CMK (cell line): Measurements from ENCODE around the gene PXDN.

ENCODE experiments used
- DNase-seq: peaks from one replicate; pipeline ENCODE4 v3.0.0-alpha.2; 2010; ENCODE audit warnings: low read depth

PXDN gene

DNA sequence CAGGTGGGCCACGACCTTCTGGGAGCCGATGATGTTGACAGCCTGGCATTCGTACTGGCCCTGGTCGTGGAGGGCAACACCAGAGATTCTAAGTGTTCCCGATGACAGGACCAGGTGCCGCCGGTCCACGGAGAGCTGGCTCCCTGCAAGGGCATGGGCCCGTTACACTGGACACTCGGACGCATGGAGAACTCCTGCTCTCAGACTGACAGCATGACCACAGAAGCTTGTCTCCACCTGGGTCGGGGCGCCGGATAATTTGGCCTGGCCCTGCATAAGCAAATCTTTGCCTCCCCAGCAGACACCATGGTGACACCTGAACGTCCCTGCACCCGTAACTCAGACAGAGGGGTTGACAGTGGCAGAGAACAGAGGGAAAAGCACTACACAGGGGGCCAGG is 80.7 kb downstream of the PXDN start:
- no peak for DNase-seq

GRCh38 chr2:1662606-1663180 is 81.6 kb downstream of the PXDN start:
- no peak for DNase-seq

DNA sequence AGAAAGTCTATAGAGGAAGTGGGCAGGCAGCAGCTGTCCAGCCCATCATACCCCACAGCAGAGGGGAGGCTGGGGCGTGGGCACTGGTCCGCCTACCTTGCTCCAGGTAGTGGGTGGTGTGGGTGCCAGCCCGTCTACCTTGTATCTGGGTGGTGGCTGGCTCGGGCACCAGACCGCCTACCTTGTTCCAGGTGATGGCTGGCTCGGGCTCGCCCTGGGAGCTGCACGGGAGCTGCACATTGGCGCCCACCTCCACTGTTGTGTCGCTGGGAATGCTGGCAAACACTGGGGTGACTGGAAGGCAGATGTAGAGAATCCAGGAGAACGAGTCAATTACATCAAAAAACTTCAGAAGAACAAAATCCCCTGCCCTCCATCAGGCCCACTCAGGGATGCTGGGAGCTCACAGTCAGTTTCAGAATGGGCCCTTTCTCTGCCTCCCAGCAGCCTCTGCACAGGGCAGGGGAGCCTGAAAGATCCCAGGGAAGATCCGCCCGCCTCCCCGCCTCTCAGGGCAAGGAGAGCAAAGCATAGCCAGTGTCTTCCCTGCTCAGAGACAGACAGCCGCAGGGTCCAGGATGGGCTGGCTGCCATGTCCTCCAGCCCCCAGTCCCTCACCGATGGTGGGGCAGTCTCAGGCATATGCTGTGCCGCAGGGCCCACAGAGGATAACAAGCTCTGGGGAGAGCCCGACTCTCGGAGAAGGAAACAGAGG is 82.3 kb downstream of the PXDN start:
- no peak for DNase-seq

GRCh38 chr2:1660656-1661640 is 83.4 kb downstream of the PXDN start:
- no peak for DNase-seq

- DNase-seq, result no peak
Measured at GRCh38 chr2:1659951-1660565, 84.3 kb downstream of the PXDN start.

DNA sequence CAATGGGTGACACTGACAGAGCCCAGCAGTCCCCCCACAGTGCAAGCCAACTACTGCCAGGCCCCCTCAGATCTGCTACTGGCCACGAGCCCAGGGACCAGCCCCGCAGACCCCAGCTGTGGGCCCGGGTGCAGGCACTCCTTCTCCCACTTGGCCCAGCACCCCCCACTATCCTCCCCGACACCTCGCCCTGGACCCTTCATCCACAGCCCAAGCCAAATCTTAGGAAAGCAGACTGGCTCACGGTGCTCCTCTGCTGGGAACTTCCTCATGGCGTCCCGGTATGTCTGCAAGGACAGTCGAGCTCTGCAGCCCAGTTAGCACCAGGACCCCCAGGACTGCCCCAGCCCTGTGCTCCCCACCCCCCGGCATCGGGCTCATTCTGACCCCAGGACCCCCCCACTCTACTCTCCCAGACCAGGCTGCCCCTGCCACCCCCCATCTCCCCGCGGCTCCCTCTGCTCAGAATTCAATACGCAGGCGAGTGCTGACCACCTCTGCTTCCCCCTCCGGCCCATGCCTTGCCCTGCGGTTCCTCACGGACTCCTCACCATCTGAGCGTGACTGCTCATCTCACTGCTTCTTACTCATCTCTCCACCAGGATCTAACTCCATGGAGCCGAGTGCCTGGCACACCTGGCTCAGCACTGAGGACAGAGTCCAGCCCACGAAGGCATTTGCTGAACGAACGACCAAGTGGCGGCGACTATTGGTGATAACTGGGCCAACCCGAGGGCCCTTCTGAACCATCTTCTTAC is 85.7 kb downstream of the PXDN start:
- no peak for DNase-seq

GRCh38 chr2:1656961-1657841 is 87.1 kb downstream of the PXDN start:
- no peak for DNase-seq

- no peak for DNase-seq
Measured at GRCh38 chr2:1656326-1656960, 87.9 kb downstream of the PXDN start.

DNA sequence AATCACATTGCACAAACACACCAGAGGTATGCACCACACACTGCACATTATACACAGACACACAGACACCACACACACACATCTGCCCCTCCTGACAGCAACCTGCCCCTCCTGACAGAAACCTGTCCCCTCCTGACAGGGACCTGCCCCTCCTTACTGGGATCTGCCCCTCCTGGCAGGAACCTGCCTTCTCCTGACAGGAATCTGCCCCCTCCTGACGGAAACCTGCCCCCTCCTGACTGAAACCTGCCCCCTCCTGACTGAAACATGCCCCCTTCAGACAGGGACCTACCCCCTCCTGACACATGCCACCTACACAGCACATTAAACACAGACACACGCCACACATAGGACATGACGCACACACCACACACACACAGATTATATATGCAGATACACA is 88.9 kb downstream of the PXDN start:
- no peak for DNase-seq

DNA sequence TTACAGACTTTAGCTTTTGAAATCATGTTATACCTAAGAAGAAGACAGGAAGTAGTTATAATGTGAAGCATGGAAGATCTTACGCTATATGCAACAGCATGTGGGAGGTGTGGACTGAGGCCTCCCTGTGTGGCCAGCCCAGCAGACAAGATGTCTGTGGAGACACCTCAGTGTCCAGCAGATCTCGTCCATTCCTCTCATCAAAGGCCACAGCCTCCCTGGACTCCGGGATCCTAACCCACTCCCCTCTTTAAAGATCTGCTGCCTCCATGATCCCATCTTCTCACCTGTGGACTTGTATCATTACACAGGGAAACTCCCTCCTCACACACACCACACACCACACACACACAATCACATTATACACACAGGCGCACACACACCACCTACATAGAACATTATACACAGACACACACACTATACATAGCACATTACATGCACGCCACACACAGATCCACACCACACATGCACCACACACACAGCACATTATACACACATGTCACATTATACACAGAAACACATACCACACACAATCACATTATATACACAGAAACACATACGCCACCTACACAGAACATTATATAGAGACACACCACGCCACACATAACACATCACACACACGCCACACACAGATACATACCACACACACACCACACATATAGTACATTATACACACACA is 89.5 kb downstream of the PXDN start:
- no peak for DNase-seq

GRCh38 chr2:1653956-1654695 is 90.2 kb downstream of the PXDN start:
- no peak for DNase-seq

- no peak for DNase-seq
Measured at GRCh38 chr2:1652034-1652790, 92.1 kb downstream of the PXDN start.

DNA sequence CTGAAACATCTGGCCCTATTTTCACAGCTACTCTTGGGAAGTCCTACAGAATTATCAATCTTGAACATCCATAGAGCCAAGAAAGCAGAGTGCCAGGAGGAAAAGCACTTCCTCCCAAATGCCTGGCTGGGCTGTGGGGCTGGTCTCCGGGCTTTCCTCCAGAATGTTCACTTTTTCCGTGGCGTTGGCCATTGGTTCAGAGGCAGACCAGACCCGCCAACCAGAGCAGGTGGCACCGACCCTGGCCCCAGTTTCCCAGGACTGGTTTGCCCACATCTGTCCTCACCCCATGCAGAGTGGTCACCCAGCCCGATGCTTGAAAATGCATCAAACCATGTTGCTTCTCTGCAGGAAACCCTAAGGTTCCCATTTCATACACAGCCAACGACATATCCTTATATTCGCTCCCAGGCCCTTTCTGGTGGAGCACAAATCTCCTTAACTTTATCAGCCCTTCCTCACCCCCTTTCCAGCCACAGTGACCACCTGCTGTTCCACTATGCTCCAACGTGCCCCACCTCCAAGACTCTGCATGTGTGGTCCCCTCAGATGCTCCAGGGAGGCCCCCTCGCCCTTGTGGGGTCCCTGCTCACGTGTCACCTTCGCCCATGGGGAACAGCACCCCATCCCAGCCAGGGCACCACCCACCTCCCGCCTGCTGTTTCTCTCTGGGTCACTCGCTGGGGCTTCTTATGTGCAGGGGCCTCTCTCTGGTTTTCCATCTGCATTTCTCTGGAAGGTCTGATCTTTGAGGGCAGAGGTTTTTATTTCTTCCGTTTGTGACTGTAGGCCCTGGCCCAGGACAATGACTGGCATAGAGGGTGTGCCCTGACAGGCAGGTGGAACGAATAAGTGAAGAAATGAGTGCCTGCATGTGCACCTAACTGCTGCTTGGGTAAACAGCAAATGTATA is 92.9 kb downstream of the PXDN start:
- DNase-seq, result no peak

- DNase-seq, result no peak
Measured at GRCh38 chr2:1650085-1650872, 94.0 kb downstream of the PXDN start.

DNA sequence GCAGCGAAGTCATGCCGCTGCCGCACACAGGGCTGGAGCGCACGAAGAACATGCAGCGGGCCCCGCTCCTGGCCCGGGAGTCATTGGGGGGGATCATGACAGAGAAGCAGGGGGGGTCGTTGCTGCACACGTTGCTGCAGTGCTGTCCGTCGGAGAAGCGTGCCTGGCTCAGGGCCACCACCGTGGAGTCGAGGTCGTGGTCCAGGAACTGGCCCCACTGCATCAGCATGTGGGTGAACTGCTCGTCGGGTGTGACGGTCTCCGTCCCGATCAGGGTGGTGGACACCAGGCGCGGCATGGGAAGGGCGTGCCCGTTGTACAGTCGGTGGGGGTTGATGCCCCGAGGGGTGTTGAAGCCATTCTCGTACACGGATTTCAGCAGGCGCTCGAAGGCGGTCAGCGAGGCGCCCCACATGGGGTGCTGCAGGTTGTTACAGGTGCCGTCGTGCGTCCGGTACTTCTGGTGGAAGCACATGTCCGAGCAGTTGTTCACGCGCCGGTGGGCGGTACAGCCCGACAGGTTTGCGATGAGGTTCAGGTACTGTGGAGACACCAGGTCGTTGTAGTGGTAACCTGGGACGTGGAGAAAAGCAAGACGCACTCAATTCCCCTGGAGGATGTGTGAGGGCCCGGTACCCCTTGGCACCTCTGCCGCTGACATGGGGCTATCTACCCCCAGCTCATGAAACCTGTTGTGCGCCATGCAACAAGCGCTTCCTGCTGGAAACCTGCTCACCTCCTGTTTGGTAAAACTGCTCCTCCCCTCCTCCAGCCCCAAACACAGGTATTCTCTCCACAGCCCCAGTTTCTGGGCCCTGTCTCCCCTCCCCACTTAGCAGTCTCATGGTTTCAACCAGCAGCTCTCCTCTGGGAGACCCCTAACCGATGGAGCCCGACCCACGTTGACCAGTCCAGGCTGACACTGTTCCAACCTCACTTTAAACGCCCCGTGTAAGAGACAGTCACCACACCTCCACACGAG is 94.9 kb downstream of the PXDN start:
- no peak for DNase-seq
